Esophagus muscularis mucosa (tissue), 4 donors: ENCODE results near the gene CTF1. TPM values are rescaled to one million over a fixed set of nuclear protein-coding genes. Genes with fewer than 3 reads are reported as not detected.
A peak's percentile ranks its signal among the peaks of the same experiment; 100 is the strongest.

Source experiments
- DNase-seq: peaks from one replicate; pipeline ENCODE4 v3.0.0-alpha.2; 2017; ENCODE audit errors: extremely low spot score
- H3K27ac ChIP-seq, 4 donors: fragments of 200-600 bp; sonication (generic); replicated peaks in 1 of 4; 1 replicate in 3 of 4; 2 replicates in 1 of 4; pipeline ENCODE4 v1.5.1; 2016 to 2019; ENCODE audit warnings: mild to moderate bottlenecking in 1 of 4
- H3K27me3 ChIP-seq, 4 donors: fragments of 200-600 bp; sonication (generic); one replicate each; pipeline versions ENCODE4 v1.5.1 to v1.6.0; 2016 to 2019
- H3K36me3 ChIP-seq, 4 donors: fragments of 200-600 bp; sonication (generic); one replicate each; pipeline ENCODE4 v1.5.1; 2016 to 2019
- H3K4me1 ChIP-seq, 4 donors: fragments of 200-600 bp; sonication (generic); one replicate each; pipeline ENCODE4 v1.5.1; 2016 to 2019
- H3K4me3 ChIP-seq, 4 donors: fragments of 200-600 bp; sonication (generic); 1 replicate in 2 of 4; 2 replicates in 2 of 4; pipeline ENCODE4 v1.5.1; 2016 to 2019; ENCODE audit warnings: mild to moderate bottlenecking in 4 of 4, moderate library complexity in 1 of 4
- H3K9me3 ChIP-seq, 4 donors: fragments of 200-600 bp; sonication (generic); 1 replicate in 3 of 4; 2 replicates in 1 of 4; pipeline ENCODE4 v1.5.1; 2016 to 2019
- CTCF ChIP-seq, 3 experiments: fragments of 200-600 bp in 2 of 3; fragments of 450-650 bp in 1 of 3; sonication (generic) in 2 of 3; IDR thresholded peaks; one replicate each; pipeline ENCODE4 v1.5.1; 2017 to 2019; ENCODE audit warnings: antibody characterized with exemption in 3 of 3, mild to moderate bottlenecking in 2 of 3, moderate library complexity in 1 of 3
- EP300 ChIP-seq: sonication (generic); formaldehyde crosslinking; IDR thresholded peaks from one replicate; pipeline ENCODE4 v1.6.1; 2017; ENCODE audit warnings: antibody characterized with exemption
- POLR2A ChIP-seq: fragments of 450-650 bp; IDR thresholded peaks from one replicate; pipeline ENCODE4 v1.6.1; 2017; ENCODE audit warnings: antibody characterized with exemption, moderate library complexity, mild to moderate bottlenecking, low read depth
- POLR2AphosphoS5 ChIP-seq, 2 donors: sonication (generic); formaldehyde crosslinking; IDR thresholded peaks; one replicate each; pipeline ENCODE4 v1.6.1; 2017; ENCODE audit warnings: antibody characterized with exemption in 2 of 2
- WGBS: methylation state at CpG from one replicate; pipeline ENCODE4 v1.1.5; 2018; 5-methylcytosine and 5-hydroxymethylcytosine counted together
- intact Hi-C: fragments of 100-400 bp; cut with DNase I; formaldehyde crosslinking; loops from one replicate; pipeline ENCODE4 v1.15.1; 2023
- total RNA-seq, 4 donors: library from RNA; depleted of rRNA; stranded (reverse); fragments of >200 nt; gene quantifications; one replicate each; pipeline versions ENCODE4 v1.1.0 to v1.2.1, GENCODE V29; 2016

CTF1 gene
- total RNA-seq, 4 donors from 2014 or later = 6.2 to 18.8 (median 10.9) TPM

- Histone ChIP-seq H3K36me3 (no peaks in the 10 kb centered on the region), H3K4me1 (no peaks in the 10 kb centered on the region), H3K9me3 (no peaks in the 10 kb centered on the region), H3K27ac (no peak overlapping the region), H3K4me3 (no peak overlapping the region), H3K27me3 (no peaks in the 10 kb centered on the region)
- no peak for TF ChIP-seq EP300
- TF ChIP-seq POLR2AphosphoS5 (IDR thresholded peaks at IDR 0.05) = no peak
- TF ChIP-seq CTCF (IDR thresholded peaks at IDR 0.05) = no peak
- no peak for TF ChIP-seq POLR2A
- intact Hi-C loops = no loop called here
- 100% methylated on average over 3 of the region's 3 CpGs for WGBS
- no peak for DNase-seq
Observed at GRCh38 chr16:30914830-30915229, 18.4 kb downstream of the CTF1 start.

GRCh38 chr16:30918614-30919013 lies 22.2 kb downstream of the CTF1 start:
- intact Hi-C loops = no loop called here

GRCh38 chr16:30920891-30921290 lies 24.5 kb downstream of the CTF1 start:
- Histone ChIP-seq H3K27me3 (no peaks in the 10 kb centered on the region), H3K4me3 (no peak overlapping the region), H3K9me3 (no peaks in the 10 kb centered on the region), H3K27ac (peak overlapping the region in 3 of 4 donors; percentile 93 to 96 (median 95)), H3K36me3 (peaks cover 0 to 5% (median 2%) of the 10 kb centered on the region in 4 donors), H3K4me1 (peaks cover 16 to 38% (median 32%) of the 10 kb centered on the region in 4 donors)
- TF ChIP-seq POLR2AphosphoS5 (IDR thresholded peaks at IDR 0.05) (no peak), POLR2A (no peak), EP300 (no peak), CTCF (IDR thresholded peaks at IDR 0.05) (no peak)
- no peak for DNase-seq
- intact Hi-C loops = loop anchor here (2.0 kb wide), 1 partner anchor 76 kb away; no protein-coding TSS in a partner anchor
- WGBS = 60% methylated on average over 2 of the region's 2 CpGs

More at GRCh38 chr16:30918614-30919013, 22.2 kb downstream of the CTF1 start:
- no peaks in the 10 kb centered on the region for H3K9me3 ChIP-seq
- DNase-seq = no peak
- no peak overlapping the region for H3K4me3 ChIP-seq
- H3K36me3 ChIP-seq = no peaks in the 10 kb centered on the region
- TF ChIP-seq POLR2AphosphoS5 (IDR thresholded peaks at IDR 0.05) = no peak
- TF ChIP-seq POLR2A = no peak
- no peak for TF ChIP-seq CTCF (IDR thresholded peaks at IDR 0.05)
- no peak for TF ChIP-seq EP300
- H3K27ac ChIP-seq = no peak overlapping the region
- WGBS = 94% methylated on average over 1 of the region's 1 CpG
- peaks cover 7 to 15% (median 12%) of the 10 kb centered on the region in 4 donors for H3K4me1 ChIP-seq
- H3K27me3 ChIP-seq = no peaks in the 10 kb centered on the region

- WGBS = 32% methylated on average over 6 of the region's 6 CpGs
- no peaks in the 10 kb centered on the region for H3K9me3 ChIP-seq
- H3K4me3 ChIP-seq = peak overlapping the region; percentile 62 to 83 (median 76)
- H3K4me1 ChIP-seq = peaks cover 16 to 43% (median 32%) of the 10 kb centered on the region in 4 donors
- peak overlapping the region; percentile 87 to 96 (median 94) for H3K27ac ChIP-seq
- no peaks in the 10 kb centered on the region for H3K27me3 ChIP-seq
- H3K36me3 ChIP-seq = peaks cover 0 to 10% (median 4%) of the 10 kb centered on the region in 4 donors
- no peak for DNase-seq
- TF ChIP-seq POLR2A (no peak), CTCF (IDR thresholded peaks at IDR 0.05) (no peak), EP300 (no peak), POLR2AphosphoS5 (IDR thresholded peaks at IDR 0.05) (no peak)
- intact Hi-C loops = loop anchor here (2.0 kb wide), 1 partner anchor 77 kb away; no protein-coding TSS in a partner anchor
Observed at GRCh38 chr16:30921459-30921747, 25.0 kb downstream of the CTF1 start.
